Osteoblast (primary cell): ENCODE data around the gene BCL2L1. TPM values are rescaled to one million over a fixed set of nuclear protein-coding genes. Genes with fewer than 3 reads are reported as not detected.

Source experiments
- DNase-seq: peaks from one replicate; pipeline ENCODE4 v3.0.0; 2011; ENCODE audit warnings: low spot score, mixed read lengths; ENCODE audit not compliant: insufficient read length; ENCODE audit errors: missing footprints
- H2AFZ ChIP-seq: 2 replicates; pipeline ENCODE4 v1.6.0; 2011; ENCODE audit warnings: mild to moderate bottlenecking, low read length
- H3K27ac ChIP-seq: 2 replicates; pipeline ENCODE4 v1.5.1; 2011; ENCODE audit warnings: mild to moderate bottlenecking, low read depth, low read length, moderate library complexity
- H3K27me3 ChIP-seq: 2 replicates; pipeline ENCODE4 v1.6.0; 2012; ENCODE audit warnings: mild to moderate bottlenecking, control low read depth, inconsistent platforms, low read length, moderate library complexity; ENCODE audit not compliant: insufficient read depth
- H3K36me3 ChIP-seq: 2 replicates; pipeline ENCODE4 v1.5.1; 2011; ENCODE audit warnings: mild to moderate bottlenecking, low read length, control low read depth, moderate library complexity; ENCODE audit not compliant: insufficient read depth
- H3K4me1 ChIP-seq: 2 replicates; pipeline ENCODE4 v1.5.1; 2011; ENCODE audit warnings: mild to moderate bottlenecking, low read length, control low read depth, moderate library complexity; ENCODE audit not compliant: insufficient read depth
- H3K4me2 ChIP-seq: 2 replicates; pipeline ENCODE4 v1.6.0; 2011; ENCODE audit warnings: mild to moderate bottlenecking, low read length; ENCODE audit not compliant: insufficient read depth
- H3K4me3 ChIP-seq: fragments of 200-600 bp; sonication (generic); 3 replicates; pipeline ENCODE4 v1.5.1; 2012; ENCODE audit warnings: mild to moderate bottlenecking, low read length, inconsistent platforms; ENCODE audit not compliant: insufficient read depth
- H3K79me2 ChIP-seq: 2 replicates; pipeline ENCODE4 v1.6.0; 2012; ENCODE audit warnings: mild to moderate bottlenecking, low read length, control low read depth, inconsistent platforms; ENCODE audit not compliant: insufficient read depth
- H3K9me3 ChIP-seq: 2 replicates; pipeline ENCODE4 v1.5.1; 2011; ENCODE audit warnings: low read depth, low read length, control low read depth
- H4K20me1 ChIP-seq: 2 replicates; pipeline ENCODE4 v1.6.0; 2012; ENCODE audit warnings: mild to moderate bottlenecking, low read length, control low read depth; ENCODE audit not compliant: insufficient read depth
- CTCF ChIP-seq: IDR thresholded peaks from 2 replicates; pipeline ENCODE4 v1.5.1; 2011; ENCODE audit warnings: mild to moderate bottlenecking, low read depth, low read length, moderate library complexity; ENCODE audit errors: extremely low read depth
- total RNA-seq: library from RNA; depleted of rRNA; stranded (reverse); fragments of >200 nt; gene quantifications from 2 replicates; pipeline ENCODE4 v1.2.3, GENCODE V29; 2012

The BCL2L1 gene
- total RNA-seq, 1 donor: 127 TPM

GRCh38 chr20:31704225-31705119, 18.2 kb downstream of the BCL2L1 start:
- H3K4me1 ChIP-seq: peaks cover 28% of the 10 kb centered on the region
- H4K20me1 ChIP-seq: peaks cover 3% of the 10 kb centered on the region
- peaks cover 97% of the 10 kb centered on the region for H3K79me2 ChIP-seq
- H2AFZ ChIP-seq: no peak overlapping the region
- TF ChIP-seq CTCF: no peak
- peaks cover 54% of the 10 kb centered on the region for H3K36me3 ChIP-seq
- H3K27me3 ChIP-seq: no peaks in the 10 kb centered on the region
- peak overlapping the region; percentile 42 for H3K4me2 ChIP-seq
- peak overlapping the region; percentile 57 for H3K27ac ChIP-seq
- no peak overlapping the region for H3K4me3 ChIP-seq
- no peaks in the 10 kb centered on the region for H3K9me3 ChIP-seq
- no peak for DNase-seq

- Histone ChIP-seq H3K9me3 (no peaks in the 10 kb centered on the region), H3K27me3 (no peaks in the 10 kb centered on the region), H3K79me2 (peaks cover 93% of the 10 kb centered on the region), H4K20me1 (peaks cover 3% of the 10 kb centered on the region), H3K36me3 (peaks cover 40% of the 10 kb centered on the region), H3K4me2 (no peak overlapping the region), H2AFZ (no peak overlapping the region), H3K4me1 (peaks cover 40% of the 10 kb centered on the region), H3K4me3 (no peak overlapping the region), H3K27ac (no peak overlapping the region)
- no peak for DNase-seq
- no peak for TF ChIP-seq CTCF
Measured at GRCh38 chr20:31701591-31701990, 21.1 kb downstream of the BCL2L1 start.

- Histone ChIP-seq H3K27ac (peak overlapping the region; percentile 87), H3K36me3 (peaks cover 35% of the 10 kb centered on the region), H3K4me1 (peaks cover 47% of the 10 kb centered on the region), H3K4me3 (no peak overlapping the region), H3K9me3 (no peaks in the 10 kb centered on the region), H3K27me3 (no peaks in the 10 kb centered on the region), H3K79me2 (peaks cover 93% of the 10 kb centered on the region), H3K4me2 (no peak overlapping the region), H4K20me1 (peaks cover 3% of the 10 kb centered on the region), H2AFZ (no peak overlapping the region)
- DNase-seq: no peak
- TF ChIP-seq CTCF: no peak
Measured at GRCh38 chr20:31700747-31701146, 21.9 kb downstream of the BCL2L1 start.
